H9 (cell line): ENCODE results near the gene KRTAP10-10. TPM values are rescaled to one million over a fixed set of nuclear protein-coding genes. Genes with fewer than 3 reads are reported as not detected.

Experiments
- DNase-seq: peaks from one replicate; pipeline ENCODE4 v3.0.0-alpha.2; 2017
- H2AFZ ChIP-seq: one replicate; pipeline ENCODE4 v1.6.1; 2013; ENCODE audit warnings: mild to moderate bottlenecking, low read length, control low read depth, moderate library complexity
- H2AK5ac ChIP-seq: 2 replicates; pipeline ENCODE4 v1.6.1; 2013; ENCODE audit warnings: low read length, control low read depth, mixed read lengths; ENCODE audit not compliant: insufficient read length
- H2BK120ac ChIP-seq: one replicate; pipeline ENCODE4 v1.6.1; 2013; ENCODE audit warnings: low read depth, mild to moderate bottlenecking, low read length, control low read depth, inconsistent platforms; ENCODE audit not compliant: poor library complexity, severe bottlenecking
- H2BK12ac ChIP-seq: 2 replicates; pipeline ENCODE4 v1.6.1; 2013; ENCODE audit warnings: low read length, control low read depth, mixed read lengths, low read depth; ENCODE audit not compliant: insufficient read length
- H2BK15ac ChIP-seq: 2 replicates; pipeline ENCODE4 v1.6.1; 2013; ENCODE audit warnings: low read depth, low read length, control low read depth
- H2BK20ac ChIP-seq: one replicate; pipeline ENCODE4 v1.6.1; 2013; ENCODE audit warnings: low read depth, mild to moderate bottlenecking, low read length, control low read depth, inconsistent platforms; ENCODE audit not compliant: poor library complexity, severe bottlenecking
- H2BK5ac ChIP-seq: 2 replicates; pipeline ENCODE4 v1.6.1; 2013; ENCODE audit warnings: low read length, control low read depth, mixed read lengths; ENCODE audit not compliant: insufficient read length
- H3K14ac ChIP-seq: 2 replicates; pipeline ENCODE4 v1.6.1; 2013; ENCODE audit warnings: low read length, control low read depth; ENCODE audit not compliant: insufficient read depth
- H3K18ac ChIP-seq: 2 replicates; pipeline ENCODE4 v1.6.1; 2013; ENCODE audit warnings: low read depth, mild to moderate bottlenecking, mixed read lengths, low read length, control low read depth; ENCODE audit not compliant: insufficient read length
- H3K23ac ChIP-seq: 2 replicates; pipeline ENCODE4 v1.6.1; 2013; ENCODE audit warnings: low read length, control low read depth, mixed read lengths, low read depth; ENCODE audit not compliant: insufficient read length
- H3K23me2 ChIP-seq: 2 replicates; pipeline ENCODE4 v1.6.1; 2013; ENCODE audit warnings: low read depth, mild to moderate bottlenecking, mixed read lengths, low read length, control low read depth; ENCODE audit not compliant: insufficient read length, poor library complexity, severe bottlenecking
- H3K27ac ChIP-seq: 2 replicates; pipeline ENCODE4 v1.5.1; 2013; ENCODE audit warnings: low read length, control low read depth, mixed read lengths, low read depth; ENCODE audit not compliant: insufficient read length
- H3K27me3 ChIP-seq: 2 replicates; pipeline ENCODE4 v1.6.1; 2013; ENCODE audit warnings: low read length, control low read depth, inconsistent platforms; ENCODE audit not compliant: insufficient read depth
- H3K4ac ChIP-seq: 2 replicates; pipeline ENCODE4 v1.6.1; 2013; ENCODE audit warnings: low read depth, mild to moderate bottlenecking, control low read depth, inconsistent platforms, low read length, moderate library complexity
- H3K4me1 ChIP-seq: 2 replicates; pipeline ENCODE4 v1.6.1; 2013; ENCODE audit warnings: low read length, control low read depth, inconsistent platforms; ENCODE audit not compliant: insufficient read depth
- H3K4me2 ChIP-seq: 2 replicates; pipeline ENCODE4 v1.6.1; 2013; ENCODE audit warnings: low read length, control low read depth, mixed read lengths; ENCODE audit not compliant: insufficient read length, insufficient read depth
- H3K56ac ChIP-seq: 2 replicates; pipeline ENCODE4 v1.6.1; 2013; ENCODE audit warnings: low read depth, mild to moderate bottlenecking, mixed read lengths, low read length, control low read depth; ENCODE audit not compliant: insufficient read length
- H3K79me1 ChIP-seq: 2 replicates; pipeline ENCODE4 v1.6.1; 2013; ENCODE audit warnings: low read depth, mild to moderate bottlenecking, moderate library complexity, low read length, control low read depth, inconsistent platforms; ENCODE audit not compliant: insufficient read depth, poor library complexity, severe bottlenecking
- H3K79me2 ChIP-seq: 2 replicates; pipeline ENCODE4 v1.6.1; 2013; ENCODE audit warnings: low read length, control low read depth, inconsistent platforms; ENCODE audit not compliant: insufficient read depth
- H3K9ac ChIP-seq: 2 replicates; pipeline ENCODE4 v1.6.1; 2013; ENCODE audit warnings: low read length, control low read depth, mixed read lengths; ENCODE audit not compliant: insufficient read length; ENCODE audit errors: extremely low read depth
- H3K9me3 ChIP-seq: one replicate; pipeline ENCODE4 v1.6.1; 2013; ENCODE audit warnings: low read depth, low read length, inconsistent platforms; ENCODE audit not compliant: control insufficient read depth
- H3T11ph ChIP-seq: one replicate; pipeline ENCODE4 v1.6.1; 2013; ENCODE audit warnings: mild to moderate bottlenecking, low read length, control low read depth, inconsistent platforms
- H4K20me1 ChIP-seq: one replicate; pipeline ENCODE4 v1.6.1; 2013; ENCODE audit not compliant: control insufficient read depth, insufficient read length, insufficient read depth
- H4K5ac ChIP-seq: 2 replicates; pipeline ENCODE4 v1.6.1; 2013; ENCODE audit warnings: low read depth, mild to moderate bottlenecking, mixed read lengths, low read length, control low read depth; ENCODE audit not compliant: insufficient read length
- H4K8ac ChIP-seq: replicated peaks from 2 replicates; pipeline ENCODE4 v1.6.1; 2013; ENCODE audit warnings: low read length, control low read depth, mixed read lengths, low read depth; ENCODE audit not compliant: insufficient read length
- H4K91ac ChIP-seq: 2 replicates; pipeline ENCODE4 v1.6.1; 2013; ENCODE audit warnings: low read depth, mild to moderate bottlenecking, moderate library complexity, mixed read lengths, low read length, control low read depth; ENCODE audit not compliant: insufficient read length
- H3K27ac Mint-ChIP-seq, 3 experiments: 2 replicates in 2 of 3; 3 replicates in 1 of 3; pipeline ENCODE4 v1.8.0; 2020 to 2021; ENCODE audit warnings: mixed read lengths in 3 of 3, mild to moderate bottlenecking in 1 of 3, moderate library complexity in 1 of 3
- H3K27me3 Mint-ChIP-seq: 2 replicates; pipeline ENCODE4 v1.8.0; 2021; ENCODE audit warnings: low read depth, mild to moderate bottlenecking, moderate library complexity, mixed read lengths
- H3K36me3 Mint-ChIP-seq, 3 experiments: 2 replicates in 2 of 3; 3 replicates in 1 of 3; pipeline ENCODE4 v1.8.0; 2020 to 2021; ENCODE audit warnings: low read depth in 3 of 3, mixed read lengths in 3 of 3; ENCODE audit not compliant: insufficient read depth in 1 of 3
- H3K4me1 Mint-ChIP-seq, 2 experiments: 2 replicates each; pipeline ENCODE4 v1.8.0; 2020; ENCODE audit warnings: mixed read lengths in 2 of 2
- H3K4me3 Mint-ChIP-seq, 2 experiments: 2 replicates in 1 of 2; 3 replicates in 1 of 2; pipeline ENCODE4 v1.8.0; 2020 to 2021; ENCODE audit warnings: mild to moderate bottlenecking in 2 of 2, mixed read lengths in 2 of 2, moderate library complexity in 1 of 2
- H3K9me3 Mint-ChIP-seq, 2 experiments: 2 replicates in 1 of 2; 3 replicates in 1 of 2; pipeline ENCODE4 v1.8.0; 2020; ENCODE audit warnings: mild to moderate bottlenecking in 2 of 2, mixed read lengths in 2 of 2, moderate library complexity in 1 of 2
- WGBS: extraction: QIAGEN DNeasy Blood & Tissue Kit; methylation state at CpG from one replicate; pipeline ENCODE4 v1.1.7; 2013; ENCODE audit warnings: missing lambda C conversion rate, low lambda C conversion rate, mixed read lengths; ENCODE audit not compliant: insufficient read length; ENCODE audit errors: extremely low coverage; 5-methylcytosine and 5-hydroxymethylcytosine counted together
- total RNA-seq: library from RNA; stranded (reverse); gene quantifications from 2 replicates; pipeline ENCODE4 v1.2.1, GENCODE V29; 2021
- TF ChIP-seq, protein P1 (sequence below): fragments of 200-600 bp; sonication (generic); conservative IDR thresholded peaks from 3 replicates; pipeline ENCODE4 v1.8.0; 2021; ENCODE audit warnings: antibody characterized with exemption, mild to moderate bottlenecking

KRTAP10-10 gene
- total RNA-seq, 1 experiment from 2014 or later = not detected

DNA sequence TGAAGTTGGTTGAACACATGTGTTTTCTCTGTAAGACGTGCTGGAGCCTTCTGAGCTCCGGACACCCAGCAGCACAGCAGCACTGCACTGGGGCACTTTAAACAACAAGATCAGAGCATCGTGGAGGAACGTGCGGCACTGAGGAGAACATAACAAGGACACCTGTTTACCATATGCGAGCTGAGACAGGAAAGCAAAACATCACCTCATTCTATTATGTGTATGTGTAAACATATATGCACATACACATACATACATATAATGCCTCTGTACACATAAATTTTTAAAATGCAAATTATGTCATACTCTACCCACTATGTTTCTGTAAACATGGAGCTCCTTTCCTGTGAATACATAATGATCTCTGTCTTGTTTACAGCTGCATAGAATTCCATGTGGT, 41.6 kb upstream of the KRTAP10-10 start:
- no peaks in the 10 kb centered on the region; a peak in 2 of 5 replicates for H3K9me3 Mint-ChIP-seq
- no peak overlapping the region for H2BK15ac ChIP-seq
- no peak overlapping the region for H2AFZ ChIP-seq
- H4K91ac ChIP-seq = no peak overlapping the region
- TF ChIP-seq, protein P1, sequence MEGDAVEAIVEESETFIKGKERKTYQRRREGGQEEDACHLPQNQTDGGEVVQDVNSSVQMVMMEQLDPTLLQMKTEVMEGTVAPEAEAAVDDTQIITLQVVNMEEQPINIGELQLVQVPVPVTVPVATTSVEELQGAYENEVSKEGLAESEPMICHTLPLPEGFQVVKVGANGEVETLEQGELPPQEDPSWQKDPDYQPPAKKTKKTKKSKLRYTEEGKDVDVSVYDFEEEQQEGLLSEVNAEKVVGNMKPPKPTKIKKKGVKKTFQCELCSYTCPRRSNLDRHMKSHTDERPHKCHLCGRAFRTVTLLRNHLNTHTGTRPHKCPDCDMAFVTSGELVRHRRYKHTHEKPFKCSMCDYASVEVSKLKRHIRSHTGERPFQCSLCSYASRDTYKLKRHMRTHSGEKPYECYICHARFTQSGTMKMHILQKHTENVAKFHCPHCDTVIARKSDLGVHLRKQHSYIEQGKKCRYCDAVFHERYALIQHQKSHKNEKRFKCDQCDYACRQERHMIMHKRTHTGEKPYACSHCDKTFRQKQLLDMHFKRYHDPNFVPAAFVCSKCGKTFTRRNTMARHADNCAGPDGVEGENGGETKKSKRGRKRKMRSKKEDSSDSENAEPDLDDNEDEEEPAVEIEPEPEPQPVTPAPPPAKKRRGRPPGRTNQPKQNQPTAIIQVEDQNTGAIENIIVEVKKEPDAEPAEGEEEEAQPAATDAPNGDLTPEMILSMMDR = no peak
- H3K23me2 ChIP-seq = no peaks in the 10 kb centered on the region
- H3K79me2 ChIP-seq = no peaks in the 10 kb centered on the region
- no peak overlapping the region for H2BK20ac ChIP-seq
- H3K27ac ChIP-seq = no peak overlapping the region
- no peak overlapping the region for H3T11ph ChIP-seq
- H3K14ac ChIP-seq = no peak overlapping the region
- H3K9ac ChIP-seq = no peak overlapping the region
- no peak overlapping the region for H3K4ac ChIP-seq
- no peak for DNase-seq
- no peaks in the 10 kb centered on the region; the same call in 1 of the 2 replicates for H3K4me1 ChIP-seq
- H3K56ac ChIP-seq = no peak overlapping the region
- H3K36me3 Mint-ChIP-seq = peaks cover 0 to 4% (median 0%) of the 10 kb centered on the region in 3 experiments; a peak in 1 of 7 replicates
- no peak overlapping the region for H2BK120ac ChIP-seq
- H2AK5ac ChIP-seq = no peak overlapping the region
- no peak overlapping the region for H3K4me2 ChIP-seq
- H3K9me3 ChIP-seq = no peaks in the 10 kb centered on the region
- no peak overlapping the region for H4K8ac ChIP-seq
- H2BK12ac ChIP-seq = peak overlapping the region; percentile 63
- no peaks in the 10 kb centered on the region; the same call in none of the 2 replicates for H3K27me3 Mint-ChIP-seq
- H2BK5ac ChIP-seq = no peak overlapping the region
- no peak overlapping the region for H3K27ac Mint-ChIP-seq
- H3K4me3 Mint-ChIP-seq = no peak overlapping the region
- no peaks in the 10 kb centered on the region for H4K20me1 ChIP-seq
- H3K27me3 ChIP-seq = no peaks in the 10 kb centered on the region
- no peak overlapping the region for H3K18ac ChIP-seq
- no peak overlapping the region for H3K23ac ChIP-seq
- H3K79me1 ChIP-seq = no peaks in the 10 kb centered on the region
- H3K4me1 Mint-ChIP-seq = peaks cover 53 to 55% of the 10 kb centered on the region in 2 experiments
- WGBS = no CpG with 5 or more reads among the region's 6 CpGs
- H4K5ac ChIP-seq = no peak overlapping the region
